Neural progenitor cell (in vitro differentiated cells): ENCODE measurements around the gene TNRC6C. TPM values are rescaled to one million over a fixed set of nuclear protein-coding genes. Genes with fewer than 3 reads are reported as not detected.
A peak's percentile ranks its signal among the peaks of the same experiment; 100 is the strongest.
"Not testable (repeated sequence)": the region's sequence is repeated elsewhere in the genome, so short reads cannot be mapped to it uniquely, and the experiment has no call there.

Experiments
- DNase-seq: peaks from one replicate; pipeline ENCODE4 v3.0.0-alpha.2; 2016; ENCODE audit warnings: low spot score
- H2AFZ ChIP-seq: fragments of 200-600 bp; sonication (generic); replicated peaks from 2 replicates; pipeline ENCODE4 v1.6.1; 2016; ENCODE audit warnings: antibody characterized with exemption
- H3F3A ChIP-seq: fragments of 200-600 bp; sonication (generic); 2 replicates; pipeline ENCODE4 v1.6.1; 2016; ENCODE audit warnings: antibody characterized with exemption, low read depth
- H3K27ac ChIP-seq: fragments of 200-600 bp; sonication (generic); 2 replicates; pipeline ENCODE4 v1.5.1; 2016; ENCODE audit warnings: mild to moderate bottlenecking
- H3K27me3 ChIP-seq: fragments of 200-600 bp; sonication (generic); 2 replicates; pipeline ENCODE4 v1.6.1; 2016; ENCODE audit warnings: mild to moderate bottlenecking, moderate library complexity
- H3K36me3 ChIP-seq: fragments of 200-600 bp; sonication (generic); 2 replicates; pipeline ENCODE4 v1.5.1; 2016
- H3K4me1 ChIP-seq: fragments of 200-600 bp; sonication (generic); 2 replicates; pipeline ENCODE4 v1.6.1; 2016; ENCODE audit warnings: mixed run types
- H3K4me2 ChIP-seq: fragments of 200-600 bp; sonication (generic); 2 replicates; pipeline ENCODE4 v1.6.1; 2016
- H3K4me3 ChIP-seq: fragments of 200-600 bp; sonication (generic); 2 replicates; pipeline ENCODE4 v1.5.1; 2016
- H3K79me2 ChIP-seq: fragments of 200-600 bp; sonication (generic); 2 replicates; pipeline ENCODE4 v1.6.1; 2016; ENCODE audit warnings: low read depth
- H3K9ac ChIP-seq: fragments of 200-600 bp; sonication (generic); 2 replicates; pipeline ENCODE4 v1.6.1; 2016
- H3K9me3 ChIP-seq: fragments of 200-600 bp; sonication (generic); 2 replicates; pipeline ENCODE4 v1.5.1; 2016; ENCODE audit warnings: low read depth
- H4K20me1 ChIP-seq: fragments of 200-600 bp; sonication (generic); 2 replicates; pipeline ENCODE4 v1.6.1; 2016; ENCODE audit warnings: low read depth
- H3K27ac Mint-ChIP-seq: 3 replicates; pipeline ENCODE4 v1.8.0; 2021; ENCODE audit warnings: mixed read lengths
- H3K27me3 Mint-ChIP-seq: 2 replicates; pipeline ENCODE4 v1.8.0; 2022; ENCODE audit warnings: low read depth, mild to moderate bottlenecking, inconsistent platforms, moderate library complexity, mixed read lengths; ENCODE audit not compliant: insufficient read depth
- H3K36me3 Mint-ChIP-seq: 3 replicates; pipeline ENCODE4 v1.8.0; 2021; ENCODE audit warnings: mixed read lengths
- H3K4me1 Mint-ChIP-seq: 3 replicates; pipeline ENCODE4 v1.8.0; 2021; ENCODE audit warnings: mixed read lengths
- H3K4me3 Mint-ChIP-seq: 3 replicates; pipeline ENCODE4 v1.8.0; 2021; ENCODE audit warnings: mild to moderate bottlenecking, moderate library complexity, mixed read lengths
- H3K9me3 Mint-ChIP-seq: 3 replicates; pipeline ENCODE4 v1.8.0; 2020; ENCODE audit warnings: mixed read lengths
- CTCF ChIP-seq: fragments of 200-600 bp; sonication (generic); IDR thresholded peaks from 2 replicates; pipeline ENCODE4 v1.5.1; 2017; ENCODE audit warnings: antibody characterized with exemption, mild to moderate bottlenecking
- EZH2 ChIP-seq: fragments of 200-600 bp; sonication (generic); IDR thresholded peaks from 2 replicates; pipeline ENCODE4 v1.6.1; 2017; ENCODE audit warnings: antibody characterized with exemption, mild to moderate bottlenecking, moderate library complexity
- EZH2phosphoT487 ChIP-seq: fragments of 200-600 bp; sonication (generic); IDR thresholded peaks from 2 replicates; pipeline ENCODE4 v1.6.1; 2017; ENCODE audit warnings: antibody characterized with exemption
- total RNA-seq: library from RNA; depleted of rRNA; stranded (reverse); fragments of >200 nt; gene quantifications from 2 replicates; pipeline ENCODE4 v1.2.3, GENCODE V29; 2015; ENCODE audit warnings: low replicate concordance

The TNRC6C gene
- total RNA-seq, 1 donor from 2014 or later, result 14.9 TPM

- no peaks in the 10 kb centered on the region for H3K36me3 Mint-ChIP-seq
- Histone ChIP-seq H3F3A (peaks cover 24% of the 10 kb centered on the region), H3K4me2 (no peak overlapping the region), H3K9ac (no peak overlapping the region), H2AFZ (no peak overlapping the region), H3K9me3 (no peaks in the 10 kb centered on the region), H4K20me1 (no peaks in the 10 kb centered on the region), H3K4me3 (no peak overlapping the region), H3K36me3 (no peaks in the 10 kb centered on the region), H3K27ac (no peak overlapping the region), H3K4me1 (no peaks in the 10 kb centered on the region), H3K79me2 (no peaks in the 10 kb centered on the region), H3K27me3 (peaks cover 28% of the 10 kb centered on the region)
- H3K4me1 Mint-ChIP-seq, result peaks cover 13% of the 10 kb centered on the region
- H3K27me3 Mint-ChIP-seq, result peaks cover 20% of the 10 kb centered on the region
- H3K9me3 Mint-ChIP-seq, result no peaks in the 10 kb centered on the region
- no peak overlapping the region for H3K4me3 Mint-ChIP-seq
- no peak for DNase-seq
- no peak for TF ChIP-seq EZH2phosphoT487
- no peak for TF ChIP-seq CTCF
- TF ChIP-seq EZH2, result no peak
- no peak overlapping the region for H3K27ac Mint-ChIP-seq
Observed at GRCh38 chr17:78138204-78139060, 179.9 kb downstream of the TNRC6C start.

- Histone ChIP-seq H3K27me3 (peaks cover 14% of the 10 kb centered on the region), H3F3A (peaks cover 24% of the 10 kb centered on the region)
- not testable (repeated sequence) for H3K4me3 Mint-ChIP-seq, H3K36me3 Mint-ChIP-seq, H3K4me3 ChIP-seq, DNase-seq, H3K9me3 ChIP-seq, H3K27ac ChIP-seq, H2AFZ ChIP-seq, H3K36me3 ChIP-seq, H3K4me1 ChIP-seq, H4K20me1 ChIP-seq, H3K4me2 ChIP-seq, H3K9me3 Mint-ChIP-seq, H3K9ac ChIP-seq, H3K27ac Mint-ChIP-seq, H3K79me2 ChIP-seq
- Mint-ChIP-seq H3K4me1 (peaks cover 18% of the 10 kb centered on the region), H3K27me3 (peaks cover 12% of the 10 kb centered on the region)
Observed at GRCh38 chr17:78139861-78140168, 181.3 kb downstream of the TNRC6C start.

GRCh38 chr17:78140169-78141051 lies 181.9 kb downstream of the TNRC6C start:
- TF ChIP-seq EZH2, result no peak
- TF ChIP-seq CTCF, result no peak
- no peak for TF ChIP-seq EZH2phosphoT487
- Histone ChIP-seq H3K4me1 (no peaks in the 10 kb centered on the region), H3K9ac (no peak overlapping the region), H3F3A (peaks cover 24% of the 10 kb centered on the region), H3K9me3 (no peaks in the 10 kb centered on the region), H3K4me2 (peak overlapping the region; percentile 52), H3K79me2 (no peaks in the 10 kb centered on the region), H3K27me3 (peaks cover 13% of the 10 kb centered on the region), H3K36me3 (no peaks in the 10 kb centered on the region), H2AFZ (no peak overlapping the region), H3K4me3 (no peak overlapping the region), H4K20me1 (no peaks in the 10 kb centered on the region), H3K27ac (no peak overlapping the region)
- Mint-ChIP-seq H3K4me1 (peaks cover 18% of the 10 kb centered on the region), H3K9me3 (no peaks in the 10 kb centered on the region), H3K36me3 (no peaks in the 10 kb centered on the region), H3K4me3 (peak overlapping the region; percentile 57), H3K27ac (no peak overlapping the region), H3K27me3 (peaks cover 9% of the 10 kb centered on the region)
- DNase-seq, result peak; percentile 98
